HFF-Myc (cell line): Measurements from ENCODE around the gene U2AF2.

Experiments used
- DNase-seq: peaks from one replicate; pipeline ENCODE4 v3.0.0-alpha.2; 2011; ENCODE audit warnings: low read depth; ENCODE audit errors: extremely low read depth
- H3K4me3 ChIP-seq: replicated peaks from 2 replicates; pipeline ENCODE4 v1.5.1; 2011; ENCODE audit warnings: low read depth, mild to moderate bottlenecking, control low read depth, low read length
- CTCF ChIP-seq: IDR thresholded peaks from 2 replicates; pipeline ENCODE4 v1.5.1; 2012; ENCODE audit warnings: mild to moderate bottlenecking, low read depth, low read length, control low read depth; ENCODE audit errors: missing control alignments

Gene U2AF2

GRCh38 chr19:55652311-55653128 is 2.3 kb upstream of the U2AF2 start:
- DNase-seq = no peak
- H3K4me3 ChIP-seq = no peak overlapping the region
- TF ChIP-seq CTCF = no peak

GRCh38 chr19:55653651-55654322 is 1.0 kb upstream of the U2AF2 start:
- peak; percentile 100 for TF ChIP-seq CTCF
- peak; percentile 96 for DNase-seq
- H3K4me3 ChIP-seq = peak overlapping the region; percentile 75

- H3K4me3 ChIP-seq = peak overlapping the region; percentile 75
- no peak for TF ChIP-seq CTCF
- peak; percentile 99 for DNase-seq
These were observed 440 bp upstream of the U2AF2 start for GRCh38 chr19:55654323-55654867.

GRCh38 chr19:55655648-55656040 is 809 bp downstream of the U2AF2 start:
- TF ChIP-seq CTCF = no peak
- DNase-seq = no peak

GRCh38 chr19:55656552-55656951 is 1.7 kb downstream of the U2AF2 start:
- peak overlapping the region; percentile 75 for H3K4me3 ChIP-seq
- TF ChIP-seq CTCF = no peak
- no peak for DNase-seq

More at GRCh38 chr19:55655648-55656040, 809 bp downstream of the U2AF2 start:
- H3K4me3 ChIP-seq = peak overlapping the region; percentile 75

GRCh38 chr19:55656988-55657747 is 2.3 kb downstream of the U2AF2 start:
- DNase-seq = no peak
- H3K4me3 ChIP-seq = peak overlapping the region; percentile 75
- TF ChIP-seq CTCF = no peak
